NCI-H510A treated with DMSO at 0.1 percent for 48 hours (cell line): ENCODE data around the gene IL17F.

Experiments used
- DNase-seq: peaks from one replicate; lab custom pipeline; 2025; lab: John Stamatoyannopoulos, UW

The IL17F gene

GRCh38 chr6:52189974-52190373 lies 54.3 kb downstream of the IL17F start:
- no peak for DNase-seq

GRCh38 chr6:52187098-52187497 lies 57.2 kb downstream of the IL17F start:
- DNase-seq: no peak
